GM19324 (cell line): ENCODE results near the gene ACP1.
"Not testable (repeated sequence)": the region's sequence is repeated elsewhere in the genome, so short reads cannot be mapped to it uniquely, and the experiment has no call there.

Experiments used
- ATAC-seq: cut with Tn5 transposase; IDR thresholded peaks from one replicate; pipeline ENCODE4 v1.9.1; 2021; ENCODE audit warnings: mild to moderate bottlenecking, moderate library complexity; ENCODE audit not compliant: unreplicated experiment, low FRiP score

Gene ACP1

DNA sequence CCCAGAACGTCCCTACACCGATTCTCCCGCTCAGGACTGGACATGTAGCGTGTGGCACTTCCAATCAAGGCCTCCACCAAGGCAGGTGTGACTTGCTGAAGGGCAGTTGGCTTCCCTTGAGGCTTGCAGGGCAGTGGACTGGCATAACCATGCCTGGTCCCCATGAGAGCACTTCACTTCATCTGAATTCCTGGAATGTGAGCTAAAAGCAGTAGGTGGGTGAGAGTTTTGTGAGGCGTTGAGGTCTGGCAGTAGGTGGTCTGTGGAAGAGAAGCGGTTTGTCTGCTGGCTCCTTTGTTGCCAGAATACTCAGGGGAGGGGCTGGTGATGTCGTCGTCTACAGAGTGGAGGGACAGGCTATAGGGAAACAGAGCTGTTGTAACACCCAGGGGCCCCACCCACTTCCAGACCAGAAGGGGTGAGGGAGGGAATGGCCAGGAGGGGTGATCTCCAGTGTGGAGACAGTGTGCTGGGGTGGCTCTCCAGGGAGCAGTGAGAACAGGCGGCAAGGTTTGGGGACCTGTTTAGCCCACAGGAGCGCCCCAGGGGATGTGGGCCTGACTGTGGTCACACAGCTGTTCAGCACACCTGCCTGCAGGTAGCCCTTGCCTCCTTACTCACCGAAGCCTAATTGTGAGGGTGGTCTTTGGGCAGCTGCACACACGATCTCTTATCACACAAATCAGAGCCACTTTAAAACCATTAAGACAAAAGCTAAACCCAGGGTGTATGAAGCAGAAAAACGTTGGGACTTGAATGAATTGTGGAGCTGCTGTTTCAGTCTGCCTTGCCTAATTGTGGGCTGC is 44.6 kb downstream of the ACP1 start:
- ATAC-seq = no peak

DNA sequence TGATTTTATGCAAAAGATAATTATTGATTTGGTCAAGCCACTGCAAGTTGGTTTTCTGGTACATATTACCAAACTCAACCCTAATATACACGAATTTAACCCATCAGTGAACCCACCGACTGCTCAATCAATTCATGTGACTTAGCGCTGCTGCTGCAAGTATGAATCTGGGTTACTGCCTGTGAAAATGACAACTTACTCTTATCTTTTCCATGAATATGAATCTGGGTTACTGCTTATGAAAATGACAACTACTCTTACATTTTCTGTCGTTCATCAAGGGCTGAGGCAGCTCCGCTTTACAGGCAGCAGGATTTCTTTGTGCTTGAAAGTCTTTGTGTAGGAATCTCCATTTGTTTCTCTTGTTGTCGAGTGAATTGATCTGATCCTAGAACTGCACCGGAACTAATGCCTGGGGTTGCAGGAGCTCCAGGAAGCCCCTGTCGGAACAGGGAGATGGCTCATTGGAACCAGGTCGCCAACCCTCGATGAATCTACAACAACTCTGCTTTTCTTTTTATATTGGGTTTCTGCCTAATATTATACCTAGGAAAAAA is 45.3 kb downstream of the ACP1 start:
- ATAC-seq = no peak

DNA sequence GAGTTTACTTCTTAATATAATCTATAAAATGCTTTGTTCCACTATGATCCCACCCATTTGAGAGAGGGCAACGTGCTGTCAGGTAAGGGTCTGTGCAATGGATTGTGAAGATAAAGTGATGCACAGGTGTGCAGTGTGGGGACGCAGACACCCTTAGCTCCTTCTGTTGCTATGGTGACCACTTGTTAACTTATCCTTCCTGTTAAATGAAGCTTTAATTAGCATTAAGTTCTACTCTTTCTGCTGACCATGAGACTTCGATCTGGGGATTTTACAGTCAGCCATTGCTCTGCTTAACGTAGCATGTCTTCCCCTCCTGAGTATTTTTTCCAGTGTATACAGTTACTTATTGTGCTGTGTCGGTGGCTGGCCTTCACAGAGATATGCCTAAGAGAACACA is 46.2 kb downstream of the ACP1 start:
- ATAC-seq = no peak

- no peak for ATAC-seq
Observed at GRCh38 chr2:313991-314390, 49.2 kb downstream of the ACP1 start.

GRCh38 chr2:314561-315336 is 50.0 kb downstream of the ACP1 start:
- ATAC-seq = no peak

- ATAC-seq = not testable (repeated sequence)
Observed at GRCh38 chr2:315925-316324, 51.2 kb downstream of the ACP1 start.

GRCh38 chr2:316381-316780 is 51.6 kb downstream of the ACP1 start:
- no peak for ATAC-seq

GRCh38 chr2:317501-318424 is 53.0 kb downstream of the ACP1 start:
- ATAC-seq = no peak

- ATAC-seq = no peak
Observed at GRCh38 chr2:319059-319600, 54.4 kb downstream of the ACP1 start.

DNA sequence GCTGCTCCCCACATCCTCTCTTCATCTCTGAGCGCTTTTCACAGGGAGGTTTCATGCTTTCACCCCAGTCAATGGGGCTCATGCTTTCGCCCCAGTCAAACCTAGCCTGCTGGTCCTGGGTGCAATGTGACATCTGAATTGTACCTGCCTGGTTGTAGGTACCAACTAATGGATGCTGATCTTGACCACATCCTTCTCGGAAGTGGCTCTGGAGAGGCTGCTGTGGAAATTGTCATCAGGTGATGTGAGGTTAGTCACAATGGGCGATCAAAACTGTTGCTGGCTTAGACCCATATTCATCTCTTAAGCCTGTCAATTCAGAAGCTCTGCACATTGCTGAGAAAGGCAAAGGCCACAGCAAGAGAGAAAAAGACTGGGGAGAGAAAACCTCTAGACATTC is 55.8 kb downstream of the ACP1 start:
- no peak for ATAC-seq

- no peak for ATAC-seq
Observed at GRCh38 chr2:322326-322725, 57.6 kb downstream of the ACP1 start.

- ATAC-seq = no peak
Observed at GRCh38 chr2:323035-323434, 58.3 kb downstream of the ACP1 start.
